HEK293 (cell line): ENCODE results near the gene RFTN1.

Source experiments
- BCL11A ChIP-seq: fragments of 450-650 bp; formaldehyde crosslinking; IDR thresholded peaks from 2 replicates; pipeline ENCODE4 v1.5.1; 2016; ENCODE audit warnings: low read depth, missing biosample characterization, missing genetic modification characterization
- EGR2 ChIP-seq: fragments of 450-650 bp; formaldehyde crosslinking; IDR thresholded peaks from 2 replicates; pipeline ENCODE4 v1.5.1; 2016; ENCODE audit warnings: low read depth, missing biosample characterization, missing genetic modification characterization
- IKZF3 ChIP-seq: fragments of 450-650 bp; IDR thresholded peaks from 2 replicates; pipeline ENCODE4 v1.5.0; 2018; ENCODE audit warnings: missing biosample characterization, mild to moderate bottlenecking, missing genetic modification characterization, moderate library complexity
- KLF1 ChIP-seq: fragments of 450-650 bp; formaldehyde crosslinking; IDR thresholded peaks from 2 replicates; pipeline ENCODE4 v1.5.1; 2016; ENCODE audit warnings: missing biosample characterization, missing genetic modification characterization
- SP2 ChIP-seq: fragments of 450-650 bp; formaldehyde crosslinking; IDR thresholded peaks from 2 replicates; pipeline ENCODE4 v1.5.1; 2016; ENCODE audit warnings: missing biosample characterization, missing genetic modification characterization
- ZBTB21 ChIP-seq: fragments of 450-650 bp; formaldehyde crosslinking; IDR thresholded peaks from 2 replicates; pipeline ENCODE4 v1.5.1; 2017; ENCODE audit warnings: missing biosample characterization, missing genetic modification characterization
- ZFHX2 ChIP-seq: fragments of 450-650 bp; formaldehyde crosslinking; conservative IDR thresholded peaks from 2 replicates; pipeline ENCODE4 v1.5.1; 2016; ENCODE audit warnings: missing biosample characterization, missing genetic modification characterization
- ZFP69B ChIP-seq: fragments of 450-650 bp; formaldehyde crosslinking; IDR thresholded peaks from 2 replicates; pipeline ENCODE4 v1.5.1; 2016; ENCODE audit warnings: missing biosample characterization, missing genetic modification characterization
- ZIC2 ChIP-seq: fragments of 450-650 bp; formaldehyde crosslinking; IDR thresholded peaks from 2 replicates; pipeline ENCODE4 v1.5.1; 2016; ENCODE audit warnings: missing biosample characterization, missing genetic modification characterization
- ZNF2 ChIP-seq: fragments of 450-650 bp; formaldehyde crosslinking; IDR thresholded peaks from 2 replicates; pipeline ENCODE4 v1.5.1; 2016; ENCODE audit warnings: missing biosample characterization, missing genetic modification characterization
- ZNF239 ChIP-seq: fragments of 450-650 bp; formaldehyde crosslinking; IDR thresholded peaks from 2 replicates; pipeline ENCODE4 v1.5.1; 2016; ENCODE audit warnings: missing biosample characterization, missing genetic modification characterization
- ZNF248 ChIP-seq: fragments of 450-650 bp; formaldehyde crosslinking; IDR thresholded peaks from 2 replicates; pipeline ENCODE4 v1.5.1; 2017; ENCODE audit warnings: missing biosample characterization, missing genetic modification characterization
- ZNF341 ChIP-seq: fragments of 450-650 bp; formaldehyde crosslinking; IDR thresholded peaks from 2 replicates; pipeline ENCODE4; 2016; ENCODE audit warnings: low read depth, missing biosample characterization, missing genetic modification characterization
- ZNF366 ChIP-seq: fragments of 450-650 bp; formaldehyde crosslinking; conservative IDR thresholded peaks from 2 replicates; pipeline ENCODE4 v1.5.1; 2016; ENCODE audit warnings: missing biosample characterization, missing genetic modification characterization
- ZNF423 ChIP-seq: fragments of 450-650 bp; formaldehyde crosslinking; IDR thresholded peaks from 2 replicates; pipeline ENCODE4 v1.5.1; 2016; ENCODE audit warnings: missing biosample characterization, missing genetic modification characterization
- ZNF514 ChIP-seq: fragments of 450-650 bp; formaldehyde crosslinking; IDR thresholded peaks from 2 replicates; pipeline ENCODE4 v1.5.1; 2016; ENCODE audit warnings: missing biosample characterization, missing genetic modification characterization
- ZNF585B ChIP-seq: fragments of 450-650 bp; formaldehyde crosslinking; IDR thresholded peaks from 2 replicates; pipeline ENCODE4 v1.5.1; 2016; ENCODE audit warnings: missing biosample characterization, missing genetic modification characterization
- ZNF610 ChIP-seq: fragments of 450-650 bp; formaldehyde crosslinking; IDR thresholded peaks from 2 replicates; pipeline ENCODE4 v1.5.1; 2016; ENCODE audit warnings: missing biosample characterization, missing genetic modification characterization, borderline replicate concordance
- ZNF624 ChIP-seq: fragments of 450-650 bp; formaldehyde crosslinking; IDR thresholded peaks from 2 replicates; pipeline ENCODE4 v1.5.1; 2017; ENCODE audit warnings: missing biosample characterization, missing genetic modification characterization
- ZNF626 ChIP-seq: fragments of 450-650 bp; sonication (Bioruptor Pico); formaldehyde crosslinking; IDR thresholded peaks from 2 replicates; pipeline ENCODE4 v1.5.1; 2018; ENCODE audit warnings: missing biosample characterization, missing genetic modification characterization, inconsistent platforms
- ZNF701 ChIP-seq: fragments of 450-650 bp; formaldehyde crosslinking; IDR thresholded peaks from 2 replicates; pipeline ENCODE4 v1.5.1; 2016; ENCODE audit warnings: missing biosample characterization, missing genetic modification characterization
- ZNF704 ChIP-seq: fragments of 450-650 bp; formaldehyde crosslinking; IDR thresholded peaks from 2 replicates; pipeline ENCODE4 v1.5.1; 2016; ENCODE audit warnings: missing biosample characterization, missing genetic modification characterization
- ZNF76 ChIP-seq: fragments of 450-650 bp; formaldehyde crosslinking; IDR thresholded peaks from 2 replicates; pipeline ENCODE4; 2016; ENCODE audit warnings: low read depth, missing biosample characterization, missing genetic modification characterization, borderline replicate concordance
- ZNF768 ChIP-seq: fragments of 450-650 bp; formaldehyde crosslinking; IDR thresholded peaks from 2 replicates; pipeline ENCODE4 v1.5.1; 2018; ENCODE audit warnings: missing biosample characterization, mild to moderate bottlenecking, missing genetic modification characterization
- ZNF777 ChIP-seq: fragments of 450-650 bp; formaldehyde crosslinking; IDR thresholded peaks from 2 replicates; pipeline ENCODE4 v1.5.1; 2017; ENCODE audit warnings: missing biosample characterization, missing genetic modification characterization, borderline replicate concordance
- ZSCAN30 ChIP-seq: fragments of 450-650 bp; IDR thresholded peaks from 2 replicates; pipeline ENCODE4 v1.5.1; 2018; ENCODE audit warnings: missing biosample characterization, mild to moderate bottlenecking, missing genetic modification characterization, moderate library complexity
- TF ChIP-seq, protein P1 (sequence below): fragments of 450-650 bp; formaldehyde crosslinking; IDR thresholded peaks from 2 replicates; pipeline ENCODE4 v1.5.1; 2017; ENCODE audit warnings: missing biosample characterization, missing genetic modification characterization
- TF ChIP-seq, protein P2 (sequence below): fragments of 450-650 bp; formaldehyde crosslinking; IDR thresholded peaks from 2 replicates; pipeline ENCODE4 v1.5.1; 2016; ENCODE audit warnings: missing biosample characterization, missing genetic modification characterization
- TF ChIP-seq, protein P3 (sequence below): fragments of 450-650 bp; formaldehyde crosslinking; IDR thresholded peaks from 2 replicates; pipeline ENCODE4 v1.5.1; 2016; ENCODE audit warnings: missing biosample characterization, missing genetic modification characterization
- TF ChIP-seq, protein P4 (sequence below): fragments of 450-650 bp; formaldehyde crosslinking; IDR thresholded peaks from 2 replicates; pipeline ENCODE4 v1.5.1; 2017; ENCODE audit warnings: missing biosample characterization, missing genetic modification characterization
- TF ChIP-seq, protein P5 (sequence below): fragments of 450-650 bp; formaldehyde crosslinking; IDR thresholded peaks from 2 replicates; pipeline ENCODE4 v1.5.1; 2016; ENCODE audit warnings: missing biosample characterization, missing genetic modification characterization

The RFTN1 gene

GRCh38 chr3:16476636-16477035, 36.9 kb downstream of the RFTN1 start (continued):
- TF ChIP-seq IKZF3 (tag by site-specific recombination) (peak; percentile 59; the same call in 1 of the 2 replicates), ZNF248 (tag by site-specific recombination) (no peak), ZNF76 (tag by site-specific recombination) (peak; percentile 45; the same call in 1 of the 2 replicates), ZNF768 (tag by site-specific recombination) (no peak), ZNF701 (tag by site-specific recombination) (no peak), ZNF610 (tag by site-specific recombination) (no peak), ZNF624 (tag by site-specific recombination) (no peak), ZNF423 (tag by site-specific recombination) (no peak), ZIC2 (tag by site-specific recombination) (peak; percentile 90), ZFP69B (tag by site-specific recombination) (0 out of 2 replicates have a peak, but pooled peaks have one; percentile 17), ZNF2 (peak; percentile 45; the same call in 1 of the 2 replicates), ZNF777 (tag by site-specific recombination) (no peak), ZNF585B (tag by site-specific recombination) (no peak), ZNF704 (tag by site-specific recombination) (no peak), ZSCAN30 (tag by site-specific recombination) (no peak), EGR2 (tag by site-specific recombination) (no peak), KLF1 (tag by site-specific recombination) (no peak), SP2 (tag by site-specific recombination) (no peak), BCL11A (tag by site-specific recombination) (no peak), ZBTB21 (tag by site-specific recombination) (peak; percentile 82), ZNF626 (tag by site-specific recombination) (no peak), ZNF366 (tag by site-specific recombination) (peak; percentile 78), ZFHX2 (tag by site-specific recombination) (no peak), ZNF239 (tag by site-specific recombination) (no peak), ZNF341 (tag by site-specific recombination) (no peak), ZNF514 (tag by site-specific recombination) (no peak)
- TF ChIP-seq, protein P1, sequence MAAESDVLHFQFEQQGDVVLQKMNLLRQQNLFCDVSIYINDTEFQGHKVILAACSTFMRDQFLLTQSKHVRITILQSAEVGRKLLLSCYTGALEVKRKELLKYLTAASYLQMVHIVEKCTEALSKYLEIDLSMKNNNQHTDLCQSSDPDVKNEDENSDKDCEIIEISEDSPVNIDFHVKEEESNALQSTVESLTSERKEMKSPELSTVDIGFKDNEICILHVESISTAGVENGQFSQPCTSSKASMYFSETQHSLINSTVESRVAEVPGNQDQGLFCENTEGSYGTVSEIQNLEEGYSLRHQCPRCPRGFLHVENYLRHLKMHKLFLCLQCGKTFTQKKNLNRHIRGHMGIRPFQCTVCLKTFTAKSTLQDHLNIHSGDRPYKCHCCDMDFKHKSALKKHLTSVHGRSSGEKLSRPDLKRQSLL (tag by site-specific recombination), result no peak
- TF ChIP-seq, protein P2, sequence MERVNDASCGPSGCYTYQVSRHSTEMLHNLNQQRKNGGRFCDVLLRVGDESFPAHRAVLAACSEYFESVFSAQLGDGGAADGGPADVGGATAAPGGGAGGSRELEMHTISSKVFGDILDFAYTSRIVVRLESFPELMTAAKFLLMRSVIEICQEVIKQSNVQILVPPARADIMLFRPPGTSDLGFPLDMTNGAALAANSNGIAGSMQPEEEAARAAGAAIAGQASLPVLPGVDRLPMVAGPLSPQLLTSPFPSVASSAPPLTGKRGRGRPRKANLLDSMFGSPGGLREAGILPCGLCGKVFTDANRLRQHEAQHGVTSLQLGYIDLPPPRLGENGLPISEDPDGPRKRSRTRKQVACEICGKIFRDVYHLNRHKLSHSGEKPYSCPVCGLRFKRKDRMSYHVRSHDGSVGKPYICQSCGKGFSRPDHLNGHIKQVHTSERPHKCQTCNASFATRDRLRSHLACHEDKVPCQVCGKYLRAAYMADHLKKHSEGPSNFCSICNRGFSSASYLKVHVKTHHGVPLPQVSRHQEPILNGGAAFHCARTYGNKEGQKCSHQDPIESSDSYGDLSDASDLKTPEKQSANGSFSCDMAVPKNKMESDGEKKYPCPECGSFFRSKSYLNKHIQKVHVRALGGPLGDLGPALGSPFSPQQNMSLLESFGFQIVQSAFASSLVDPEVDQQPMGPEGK (tag by site-specific recombination), result peak; percentile 55; the same call in 1 of the 2 replicates
- TF ChIP-seq, protein P3, sequence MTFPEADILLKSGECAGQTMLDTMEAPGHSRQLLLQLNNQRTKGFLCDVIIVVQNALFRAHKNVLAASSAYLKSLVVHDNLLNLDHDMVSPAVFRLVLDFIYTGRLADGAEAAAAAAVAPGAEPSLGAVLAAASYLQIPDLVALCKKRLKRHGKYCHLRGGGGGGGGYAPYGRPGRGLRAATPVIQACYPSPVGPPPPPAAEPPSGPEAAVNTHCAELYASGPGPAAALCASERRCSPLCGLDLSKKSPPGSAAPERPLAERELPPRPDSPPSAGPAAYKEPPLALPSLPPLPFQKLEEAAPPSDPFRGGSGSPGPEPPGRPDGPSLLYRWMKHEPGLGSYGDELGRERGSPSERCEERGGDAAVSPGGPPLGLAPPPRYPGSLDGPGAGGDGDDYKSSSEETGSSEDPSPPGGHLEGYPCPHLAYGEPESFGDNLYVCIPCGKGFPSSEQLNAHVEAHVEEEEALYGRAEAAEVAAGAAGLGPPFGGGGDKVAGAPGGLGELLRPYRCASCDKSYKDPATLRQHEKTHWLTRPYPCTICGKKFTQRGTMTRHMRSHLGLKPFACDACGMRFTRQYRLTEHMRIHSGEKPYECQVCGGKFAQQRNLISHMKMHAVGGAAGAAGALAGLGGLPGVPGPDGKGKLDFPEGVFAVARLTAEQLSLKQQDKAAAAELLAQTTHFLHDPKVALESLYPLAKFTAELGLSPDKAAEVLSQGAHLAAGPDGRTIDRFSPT (tag by site-specific recombination), result peak; percentile 77
- TF ChIP-seq, protein P4, sequence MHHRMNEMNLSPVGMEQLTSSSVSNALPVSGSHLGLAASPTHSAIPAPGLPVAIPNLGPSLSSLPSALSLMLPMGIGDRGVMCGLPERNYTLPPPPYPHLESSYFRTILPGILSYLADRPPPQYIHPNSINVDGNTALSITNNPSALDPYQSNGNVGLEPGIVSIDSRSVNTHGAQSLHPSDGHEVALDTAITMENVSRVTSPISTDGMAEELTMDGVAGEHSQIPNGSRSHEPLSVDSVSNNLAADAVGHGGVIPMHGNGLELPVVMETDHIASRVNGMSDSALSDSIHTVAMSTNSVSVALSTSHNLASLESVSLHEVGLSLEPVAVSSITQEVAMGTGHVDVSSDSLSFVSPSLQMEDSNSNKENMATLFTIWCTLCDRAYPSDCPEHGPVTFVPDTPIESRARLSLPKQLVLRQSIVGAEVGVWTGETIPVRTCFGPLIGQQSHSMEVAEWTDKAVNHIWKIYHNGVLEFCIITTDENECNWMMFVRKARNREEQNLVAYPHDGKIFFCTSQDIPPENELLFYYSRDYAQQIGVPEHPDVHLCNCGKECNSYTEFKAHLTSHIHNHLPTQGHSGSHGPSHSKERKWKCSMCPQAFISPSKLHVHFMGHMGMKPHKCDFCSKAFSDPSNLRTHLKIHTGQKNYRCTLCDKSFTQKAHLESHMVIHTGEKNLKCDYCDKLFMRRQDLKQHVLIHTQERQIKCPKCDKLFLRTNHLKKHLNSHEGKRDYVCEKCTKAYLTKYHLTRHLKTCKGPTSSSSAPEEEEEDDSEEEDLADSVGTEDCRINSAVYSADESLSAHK (tag by site-specific recombination), result peak; percentile 41; the same call in 1 of the 2 replicates
- TF ChIP-seq, protein P5, sequence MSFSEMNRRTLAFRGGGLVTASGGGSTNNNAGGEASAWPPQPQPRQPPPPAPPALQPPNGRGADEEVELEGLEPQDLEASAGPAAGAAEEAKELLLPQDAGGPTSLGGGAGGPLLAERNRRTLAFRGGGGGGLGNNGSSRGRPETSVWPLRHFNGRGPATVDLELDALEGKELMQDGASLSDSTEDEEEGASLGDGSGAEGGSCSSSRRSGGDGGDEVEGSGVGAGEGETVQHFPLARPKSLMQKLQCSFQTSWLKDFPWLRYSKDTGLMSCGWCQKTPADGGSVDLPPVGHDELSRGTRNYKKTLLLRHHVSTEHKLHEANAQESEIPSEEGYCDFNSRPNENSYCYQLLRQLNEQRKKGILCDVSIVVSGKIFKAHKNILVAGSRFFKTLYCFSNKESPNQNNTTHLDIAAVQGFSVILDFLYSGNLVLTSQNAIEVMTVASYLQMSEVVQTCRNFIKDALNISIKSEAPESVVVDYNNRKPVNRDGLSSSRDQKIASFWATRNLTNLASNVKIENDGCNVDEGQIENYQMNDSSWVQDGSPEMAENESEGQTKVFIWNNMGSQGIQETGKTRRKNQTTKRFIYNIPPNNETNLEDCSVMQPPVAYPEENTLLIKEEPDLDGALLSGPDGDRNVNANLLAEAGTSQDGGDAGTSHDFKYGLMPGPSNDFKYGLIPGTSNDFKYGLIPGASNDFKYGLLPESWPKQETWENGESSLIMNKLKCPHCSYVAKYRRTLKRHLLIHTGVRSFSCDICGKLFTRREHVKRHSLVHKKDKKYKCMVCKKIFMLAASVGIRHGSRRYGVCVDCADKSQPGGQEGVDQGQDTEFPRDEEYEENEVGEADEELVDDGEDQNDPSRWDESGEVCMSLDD (tag by site-specific recombination), result no peak
